ENCODE results near the gene METAP2. TPM values are rescaled to one million over a fixed set of nuclear protein-coding genes. Genes with fewer than 3 reads are reported as not detected.

METAP2 gene
- total and polyA plus RNA-seq, 2 of the 8 experiments (the other 6 are each of a cell fraction or from before 2014, with no cell fraction given) = 41.3 to 114 TPM

DNA sequence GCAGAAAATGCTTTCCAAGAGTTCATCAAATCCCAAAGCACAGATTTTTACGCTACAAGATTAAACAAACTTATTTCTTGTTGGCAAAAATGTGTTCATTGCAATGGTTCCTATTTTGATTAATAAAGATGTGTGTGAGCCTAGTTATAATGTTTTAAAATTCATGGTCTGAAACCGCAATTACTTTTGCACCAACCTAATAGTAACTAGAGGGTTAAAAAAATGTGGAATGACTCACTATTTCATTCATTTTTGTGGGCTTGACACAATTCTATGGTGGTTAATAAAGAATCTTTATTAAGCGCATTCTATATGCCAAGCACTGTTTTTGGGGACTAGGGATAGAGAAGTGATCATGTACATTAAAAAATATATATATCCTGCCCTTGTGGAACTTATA lies 38.6 kb upstream of the METAP2 start:
- H2BK20ac ChIP-seq (ENCODE audit: low read length) = no peak overlapping the region
- POLR2A ChIA-PET (ENCODE audit: partially characterized antibody) = no interaction called here
- H3K27me3 ChIP-seq (replicated peaks in 1 of 4; ENCODE audit: control insufficient read depth in 3 of 4, extremely low read depth in 1 of 4, insufficient read depth in 3 of 4, low read length in 3 of 4) = no peaks in the 10 kb centered on the region
- H3K56ac ChIP-seq (replicated peaks; ENCODE audit: insufficient read length, low read depth, low read length) = no peak overlapping the region
- no peaks in the 10 kb centered on the region for H3K4me1 ChIP-seq (replicated peaks in 1 of 4; ENCODE audit: control insufficient read depth in 3 of 4, insufficient read depth in 4 of 4, low read length in 3 of 4)
- no peak overlapping the region for H3K18ac ChIP-seq (ENCODE audit: extremely low read depth, low read length)
- H3K4me2 ChIP-seq (ENCODE audit: insufficient read depth in 1 of 2, low read depth in 2 of 2, low read length in 2 of 2) = no peak overlapping the region
- H3K27ac ChIP-seq (ENCODE audit: low read depth, low read length) = no peak overlapping the region
- H3K9me3 ChIP-seq (ENCODE audit: insufficient read depth in 2 of 2, low read depth in 1 of 2, low read length in 1 of 2) = no peaks in the 10 kb centered on the region
- H4K5ac ChIP-seq (ENCODE audit: insufficient read length, low read depth, low read length) = no peak overlapping the region
- FAIRE-seq (no peak), DNase-seq (ENCODE audit: low read depth in 1 of 2, low spot score in 2 of 2) (no peak)
- no peak overlapping the region for H2AK5ac ChIP-seq (ENCODE audit: low read depth, low read length)
- no peak overlapping the region for H2AFZ ChIP-seq (ENCODE audit: low read length)
- no peak overlapping the region for H3K23ac ChIP-seq (ENCODE audit: insufficient read length)
- no peak overlapping the region for H2BK5ac ChIP-seq (ENCODE audit: low read depth, low read length)
- H4K8ac ChIP-seq (ENCODE audit: extremely low read depth, insufficient read depth, low read length) = no peak overlapping the region
- 86% methylated on average over 3 of the region's 3 CpGs; no CpG with 5 or more reads in 1 of the 2 experiments for WGBS, 2 experiments (ENCODE audit: extremely low coverage in 1 of 2, insufficient coverage in 1 of 2, insufficient read length in 1 of 2, insufficient replicate concordance in 2 of 2, low coverage in 1 of 2, low lambda C conversion rate in 2 of 2, missing lambda C conversion rate in 1 of 2)
- H4K20me1 ChIP-seq (replicated peaks in 1 of 2; ENCODE audit: control insufficient read depth in 1 of 2, insufficient read depth in 2 of 2, low read length in 2 of 2) = no peaks in the 10 kb centered on the region
- CTCF ChIA-PET (ENCODE audit: partially characterized antibody) = no interaction called here
- no peak overlapping the region for H3K14ac ChIP-seq (ENCODE audit: insufficient read length)
- H2BK12ac ChIP-seq (ENCODE audit: low read depth, low read length) = no peak overlapping the region
- H2BK120ac ChIP-seq (replicated peaks; ENCODE audit: low read depth, low read length) = no peak overlapping the region
- H3K23me2 ChIP-seq (ENCODE audit: low read depth, low read length) = no peaks in the 10 kb centered on the region
- H3K79me1 ChIP-seq (ENCODE audit: low read depth, low read length) = no peaks in the 10 kb centered on the region
- H4K91ac ChIP-seq (replicated peaks; ENCODE audit: insufficient read length, low read length) = no peak overlapping the region
- no peaks in the 10 kb centered on the region for H3K36me3 ChIP-seq (ENCODE audit: control insufficient read depth in 2 of 4, insufficient read depth in 4 of 4, low read length in 3 of 4)
- H3K9ac ChIP-seq (replicated peaks in 1 of 4; ENCODE audit: extremely low read depth in 1 of 4, low read depth in 3 of 4, low read length in 3 of 4) = no peak overlapping the region
- no peak overlapping the region for H3K4ac ChIP-seq (replicated peaks; ENCODE audit: insufficient read length, low read depth, low read length)
- no peak overlapping the region for H3K4me3 ChIP-seq (ENCODE audit: extremely low read depth in 1 of 4, insufficient read depth in 2 of 4, low read depth in 3 of 4, low read length in 4 of 4)
- H3K79me2 ChIP-seq (ENCODE audit: control insufficient read depth in 1 of 2, insufficient read depth in 2 of 2, low read length in 2 of 2) = no peaks in the 10 kb centered on the region
- no peak overlapping the region for H2BK15ac ChIP-seq (ENCODE audit: low read length)
- TF ChIP-seq, protein P1, sequence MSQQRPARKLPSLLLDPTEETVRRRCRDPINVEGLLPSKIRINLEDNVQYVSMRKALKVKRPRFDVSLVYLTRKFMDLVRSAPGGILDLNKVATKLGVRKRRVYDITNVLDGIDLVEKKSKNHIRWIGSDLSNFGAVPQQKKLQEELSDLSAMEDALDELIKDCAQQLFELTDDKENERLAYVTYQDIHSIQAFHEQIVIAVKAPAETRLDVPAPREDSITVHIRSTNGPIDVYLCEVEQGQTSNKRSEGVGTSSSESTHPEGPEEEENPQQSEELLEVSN (IDR thresholded peaks at IDR 0.05) = no peak
- TF ChIP-seq TBP (IDR thresholded peaks at IDR 0.05; ENCODE audit: low read depth, low read length) = no peak
- no peak for TF ChIP-seq SP1 (IDR thresholded peaks at IDR 0.05; ENCODE audit: low read depth, low read length)
- no peak for TF ChIP-seq GABPA (IDR thresholded peaks at IDR 0.05; ENCODE audit: borderline replicate concordance, insufficient read depth, low read length)
- TF ChIP-seq TCF12 (IDR thresholded peaks at IDR 0.05; ENCODE audit: low read depth, low read length) = no peak
- TF ChIP-seq TEAD4 (IDR thresholded peaks at IDR 0.05; ENCODE audit: low read depth, low read length) = no peak
- TF ChIP-seq ZNF274 (IDR thresholded peaks at IDR 0.05; ENCODE audit: borderline replicate concordance, extremely low read depth, low read length) = no peak
- no peak for TF ChIP-seq RAD21 (IDR thresholded peaks at IDR 0.05 in 1 of 2, conservative IDR thresholded peaks at IDR 0.05 in 1 of 2; ENCODE audit: low read depth in 2 of 2, low read length in 2 of 2)
- TF ChIP-seq CHD2 (IDR thresholded peaks at IDR 0.05; ENCODE audit: low read length) = no peak
- TF ChIP-seq EZH2 (IDR thresholded peaks at IDR 0.05; ENCODE audit: low read depth, low read length, severe bottlenecking) = no peak
- no peak for TF ChIP-seq CTBP2 (IDR thresholded peaks at IDR 0.05; ENCODE audit: borderline replicate concordance, insufficient read depth, insufficient read length, low read length)
- TF ChIP-seq TAF1 (IDR thresholded peaks at IDR 0.05; ENCODE audit: low read depth, low read length) = no peak

All from H1 (cell line).